Measurements from ENCODE around the gene SLC17A6.

Gene SLC17A6

DNA sequence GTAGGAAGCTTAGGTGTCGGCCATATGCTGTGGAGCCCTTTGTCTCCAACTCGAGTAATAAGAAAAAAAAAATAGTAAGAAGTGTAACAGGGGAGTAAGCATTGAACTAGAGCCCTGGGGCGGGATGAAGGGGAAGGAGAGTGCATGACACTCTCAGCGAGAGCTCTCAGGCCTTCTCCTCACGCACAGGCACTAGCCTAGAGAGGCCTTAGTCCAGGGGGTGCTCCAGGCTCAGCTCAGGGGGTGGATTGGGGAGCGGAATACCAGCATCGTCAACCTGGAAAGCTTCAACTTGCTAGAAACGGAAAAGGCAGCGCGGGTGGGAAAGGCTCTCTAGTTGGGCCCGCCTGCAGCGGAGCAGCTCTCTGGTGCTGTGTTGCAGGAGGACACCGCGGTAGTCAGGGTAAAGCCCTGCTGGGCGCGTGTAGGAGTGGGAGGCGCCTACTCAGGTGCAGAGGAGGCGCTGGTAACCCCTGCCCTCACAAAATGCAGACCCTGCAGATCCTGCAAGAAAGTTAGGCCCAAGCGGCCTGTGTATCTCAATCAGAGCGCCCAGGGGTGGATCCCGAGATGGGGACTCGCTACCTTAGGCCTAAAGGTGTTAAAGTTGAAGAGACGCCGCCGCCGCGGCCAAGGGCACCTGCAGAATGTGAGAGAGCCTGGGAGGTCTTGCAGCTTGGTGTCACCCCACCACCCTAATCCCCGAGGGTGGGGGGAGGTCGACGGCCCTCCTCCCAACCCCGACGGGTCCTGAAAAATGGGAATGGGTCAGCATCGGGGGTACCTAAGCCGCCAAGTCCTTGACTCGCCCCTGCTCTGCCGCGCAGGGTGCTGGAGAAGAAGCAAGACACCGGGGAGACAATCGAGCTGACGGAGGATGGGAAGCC lies 2.8 kb downstream of the SLC17A6 start:
- Histone ChIP-seq H2BK120ac (ENCODE audit: low read depth, low read length) (no peak overlapping the region), H3K14ac (ENCODE audit: low read length) (no peak overlapping the region), H3K4me1 (ENCODE audit: control insufficient read depth in 2 of 2, insufficient read depth in 1 of 2, low read depth in 1 of 2, low read length in 2 of 2) (peaks cover 0 to 9% of the 10 kb centered on the region in 2 donors), H2AK5ac (ENCODE audit: low read depth, low read length) (peak overlapping the region; percentile 56), H4K8ac (ENCODE audit: low read depth, low read length) (no peak overlapping the region), H2BK5ac (ENCODE audit: low read length) (no peak overlapping the region), H2BK15ac (ENCODE audit: low read length) (no peak overlapping the region), H2AFZ (ENCODE audit: low read length) (no peak overlapping the region), H3K9ac (ENCODE audit: low read depth, low read length, poor library complexity) (peak overlapping the region; percentile 77), H4K91ac (ENCODE audit: low read depth, low read length, poor library complexity) (no peak overlapping the region), H3K18ac (ENCODE audit: low read length) (peak overlapping the region; percentile 48), H3K9me3 (replicated peaks in 1 of 2; ENCODE audit: control insufficient read depth in 2 of 2, insufficient read depth in 1 of 2, low read depth in 1 of 2, low read length in 2 of 2) (peaks cover 5 to 10% of the 10 kb centered on the region in 2 donors), H3K4ac (ENCODE audit: low read length) (no peak overlapping the region), H2BK12ac (ENCODE audit: low read length) (no peak overlapping the region), H3K79me1 (ENCODE audit: low read depth, low read length) (no peaks in the 10 kb centered on the region), H3K4me2 (ENCODE audit: insufficient read depth, low read length, poor library complexity, severe bottlenecking) (peak overlapping the region; percentile 40), H3K23ac (ENCODE audit: low read depth, low read length, poor library complexity) (no peak overlapping the region), H3K27ac (replicated peaks; ENCODE audit: low read length) (no peak overlapping the region), H3K36me3 (replicated peaks in 1 of 2; ENCODE audit: control insufficient read depth in 2 of 2, insufficient read depth in 2 of 2, low read length in 2 of 2) (no peaks in the 10 kb centered on the region), H3K27me3 (ENCODE audit: control insufficient read depth in 3 of 3, insufficient read depth in 3 of 3, low read depth in 1 of 3, low read length in 3 of 3) (peaks cover 31 to 81% (median 62%) of the 10 kb centered on the region in 3 experiments), H3K4me3 (ENCODE audit: low read length in 2 of 2) (no peak overlapping the region)
- no CpG with 5 or more reads among the region's 40 CpGs for WGBS, 2 donors (ENCODE audit: extremely low coverage in 2 of 2, insufficient read length in 2 of 2, insufficient replicate concordance in 1 of 2)
- no peak for DNase-seq (ENCODE audit: low spot score)

DNA sequence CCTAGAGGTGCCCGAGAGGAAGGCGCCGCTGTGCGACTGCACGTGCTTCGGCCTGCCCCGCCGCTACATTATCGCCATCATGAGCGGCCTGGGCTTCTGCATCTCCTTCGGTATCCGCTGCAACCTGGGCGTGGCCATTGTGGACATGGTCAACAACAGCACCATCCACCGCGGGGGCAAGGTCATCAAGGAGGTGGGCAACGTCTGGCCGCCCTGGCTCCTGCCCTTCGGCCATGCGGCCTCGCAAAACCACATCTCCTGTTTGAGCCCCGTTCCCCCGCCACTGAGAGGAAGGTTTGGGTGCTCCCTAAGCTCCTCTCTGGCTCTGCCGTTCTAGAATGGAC lies 3.4 kb downstream of the SLC17A6 start:
- DNase-seq (ENCODE audit: low spot score): no peak
- Histone ChIP-seq H3K27me3 (ENCODE audit: control insufficient read depth in 3 of 3, insufficient read depth in 3 of 3, low read depth in 1 of 3, low read length in 3 of 3) (peaks cover 31 to 87% (median 62%) of the 10 kb centered on the region in 3 experiments), H3K4me3 (ENCODE audit: low read length in 2 of 2) (no peak overlapping the region), H3K36me3 (replicated peaks in 1 of 2; ENCODE audit: control insufficient read depth in 2 of 2, insufficient read depth in 2 of 2, low read length in 2 of 2) (no peaks in the 10 kb centered on the region), H3K79me1 (ENCODE audit: low read depth, low read length) (no peaks in the 10 kb centered on the region), H2AK5ac (ENCODE audit: low read depth, low read length) (no peak overlapping the region), H2BK5ac (ENCODE audit: low read length) (no peak overlapping the region), H4K8ac (ENCODE audit: low read depth, low read length) (no peak overlapping the region), H3K4me2 (ENCODE audit: insufficient read depth, low read length, poor library complexity, severe bottlenecking) (peak overlapping the region; percentile 12), H3K23ac (ENCODE audit: low read depth, low read length, poor library complexity) (peak overlapping the region; percentile 61), H3K4ac (ENCODE audit: low read length) (no peak overlapping the region), H2BK15ac (ENCODE audit: low read length) (no peak overlapping the region), H3K4me1 (ENCODE audit: control insufficient read depth in 2 of 2, insufficient read depth in 1 of 2, low read depth in 1 of 2, low read length in 2 of 2) (peaks cover 0 to 9% of the 10 kb centered on the region in 2 donors), H2BK120ac (ENCODE audit: low read depth, low read length) (no peak overlapping the region), H3K18ac (ENCODE audit: low read length) (no peak overlapping the region), H3K9ac (ENCODE audit: low read depth, low read length, poor library complexity) (no peak overlapping the region), H4K91ac (ENCODE audit: low read depth, low read length, poor library complexity) (no peak overlapping the region), H3K27ac (replicated peaks; ENCODE audit: low read length) (no peak overlapping the region), H2BK12ac (ENCODE audit: low read length) (no peak overlapping the region), H3K9me3 (replicated peaks in 1 of 2; ENCODE audit: control insufficient read depth in 2 of 2, insufficient read depth in 1 of 2, low read depth in 1 of 2, low read length in 2 of 2) (peaks cover 5 to 10% of the 10 kb centered on the region in 2 donors), H2AFZ (ENCODE audit: low read length) (no peak overlapping the region), H3K14ac (ENCODE audit: low read length) (no peak overlapping the region)
- WGBS, 2 donors (ENCODE audit: extremely low coverage in 2 of 2, insufficient read length in 2 of 2, insufficient replicate concordance in 1 of 2): no CpG with 5 or more reads among the region's 23 CpGs

DNA sequence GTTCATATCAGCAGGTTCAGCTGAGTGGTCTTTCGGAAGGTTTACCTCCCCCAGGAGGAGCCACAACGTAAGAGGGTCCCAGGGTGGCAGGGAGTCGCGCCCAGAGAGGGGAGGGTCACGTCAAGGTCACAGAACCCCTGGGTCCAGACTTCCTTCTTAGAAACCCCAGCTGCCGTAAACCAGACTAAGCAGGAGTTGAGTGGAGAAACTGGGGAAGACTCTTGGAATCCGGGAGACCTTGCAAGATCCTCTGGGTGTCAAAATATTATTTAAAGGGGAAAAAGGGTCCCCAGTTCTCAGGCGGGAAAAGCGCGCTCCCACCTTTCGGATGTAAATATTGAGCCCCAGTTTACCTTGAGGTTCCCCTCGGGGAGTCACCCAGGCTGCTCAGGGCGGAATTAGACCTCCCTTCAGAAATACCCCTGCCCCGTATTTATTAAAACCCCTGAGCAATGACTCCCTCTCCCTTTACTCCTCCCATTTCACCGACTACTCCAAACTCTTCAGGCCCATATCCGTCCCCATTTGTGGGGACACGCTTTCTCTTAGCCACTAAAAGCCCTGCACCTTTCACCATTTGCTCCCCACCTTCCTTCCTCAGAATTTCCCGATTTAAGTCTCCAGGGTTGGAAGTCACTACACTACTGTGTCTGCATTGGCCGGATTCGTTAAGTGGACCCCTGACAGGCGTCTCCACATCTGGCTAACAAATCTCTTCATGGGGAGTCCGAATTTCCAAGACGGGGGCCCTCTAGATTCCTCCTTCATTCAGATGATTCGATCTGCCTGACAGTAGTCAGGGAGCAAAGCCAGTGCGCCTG lies 4.2 kb downstream of the SLC17A6 start:
- Histone ChIP-seq H2BK120ac (ENCODE audit: low read depth, low read length) (no peak overlapping the region), H4K8ac (ENCODE audit: low read depth, low read length) (no peak overlapping the region), H3K27me3 (ENCODE audit: control insufficient read depth in 3 of 3, insufficient read depth in 3 of 3, low read depth in 1 of 3, low read length in 3 of 3) (peaks cover 31 to 87% (median 62%) of the 10 kb centered on the region in 3 experiments), H3K79me1 (ENCODE audit: low read depth, low read length) (no peaks in the 10 kb centered on the region), H3K4me2 (ENCODE audit: insufficient read depth, low read length, poor library complexity, severe bottlenecking) (no peak overlapping the region), H2BK12ac (ENCODE audit: low read length) (no peak overlapping the region), H3K36me3 (replicated peaks in 1 of 2; ENCODE audit: control insufficient read depth in 2 of 2, insufficient read depth in 2 of 2, low read length in 2 of 2) (no peaks in the 10 kb centered on the region), H3K14ac (ENCODE audit: low read length) (no peak overlapping the region), H3K9me3 (replicated peaks in 1 of 2; ENCODE audit: control insufficient read depth in 2 of 2, insufficient read depth in 1 of 2, low read depth in 1 of 2, low read length in 2 of 2) (peaks cover 5 to 10% of the 10 kb centered on the region in 2 donors), H3K9ac (ENCODE audit: low read depth, low read length, poor library complexity) (no peak overlapping the region), H3K18ac (ENCODE audit: low read length) (no peak overlapping the region), H3K27ac (replicated peaks; ENCODE audit: low read length) (no peak overlapping the region), H3K23ac (ENCODE audit: low read depth, low read length, poor library complexity) (no peak overlapping the region), H2BK5ac (ENCODE audit: low read length) (no peak overlapping the region), H3K4me1 (ENCODE audit: control insufficient read depth in 2 of 2, insufficient read depth in 1 of 2, low read depth in 1 of 2, low read length in 2 of 2) (peaks cover 0 to 9% of the 10 kb centered on the region in 2 donors), H2BK15ac (ENCODE audit: low read length) (no peak overlapping the region), H3K4me3 (ENCODE audit: low read length in 2 of 2) (no peak overlapping the region), H4K91ac (ENCODE audit: low read depth, low read length, poor library complexity) (no peak overlapping the region), H2AFZ (ENCODE audit: low read length) (no peak overlapping the region), H3K4ac (ENCODE audit: low read length) (no peak overlapping the region), H2AK5ac (ENCODE audit: low read depth, low read length) (no peak overlapping the region)
- DNase-seq (ENCODE audit: low spot score): no peak
- no CpG with 5 or more reads among the region's 25 CpGs for WGBS, 2 donors (ENCODE audit: extremely low coverage in 2 of 2, insufficient read length in 2 of 2, insufficient replicate concordance in 1 of 2)

DNA sequence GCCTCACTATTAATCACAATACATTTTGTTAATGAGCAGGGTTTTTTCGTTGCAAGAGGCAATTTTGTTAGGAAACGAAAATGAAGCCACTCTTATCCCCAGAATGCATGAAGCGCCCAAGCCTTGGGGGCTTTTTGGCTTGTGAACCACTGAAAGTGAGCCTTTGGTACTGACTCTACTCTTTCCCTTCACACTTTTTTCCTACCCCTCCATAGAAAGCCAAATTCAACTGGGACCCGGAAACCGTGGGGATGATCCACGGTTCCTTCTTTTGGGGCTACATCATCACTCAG lies 4.8 kb downstream of the SLC17A6 start:
- Histone ChIP-seq H3K27ac (replicated peaks; ENCODE audit: low read length) (no peak overlapping the region), H3K9me3 (replicated peaks in 1 of 2; ENCODE audit: control insufficient read depth in 2 of 2, insufficient read depth in 1 of 2, low read depth in 1 of 2, low read length in 2 of 2) (peaks cover 5 to 10% of the 10 kb centered on the region in 2 donors), H2BK12ac (ENCODE audit: low read length) (no peak overlapping the region)

More for the DNA sequence above, 4.8 kb downstream of the SLC17A6 start:
- no peak overlapping the region for H2BK5ac ChIP-seq (ENCODE audit: low read length)
- no peak overlapping the region for H3K4me3 ChIP-seq (ENCODE audit: low read length in 2 of 2)
- peaks cover 0 to 9% of the 10 kb centered on the region in 2 donors for H3K4me1 ChIP-seq (ENCODE audit: control insufficient read depth in 2 of 2, insufficient read depth in 1 of 2, low read depth in 1 of 2, low read length in 2 of 2)
- no peak overlapping the region for H3K14ac ChIP-seq (ENCODE audit: low read length)
- H2BK120ac ChIP-seq (ENCODE audit: low read depth, low read length): no peak overlapping the region
- H3K18ac ChIP-seq (ENCODE audit: low read length): no peak overlapping the region
- no peak overlapping the region for H3K23ac ChIP-seq (ENCODE audit: low read depth, low read length, poor library complexity)
- no peak overlapping the region for H4K91ac ChIP-seq (ENCODE audit: low read depth, low read length, poor library complexity)
- no peak overlapping the region for H4K8ac ChIP-seq (ENCODE audit: low read depth, low read length)
- no peak overlapping the region for H2AK5ac ChIP-seq (ENCODE audit: low read depth, low read length)
- no CpG with 5 or more reads among the region's 6 CpGs for WGBS, 2 donors (ENCODE audit: extremely low coverage in 2 of 2, insufficient read length in 2 of 2, insufficient replicate concordance in 1 of 2)
- H3K36me3 ChIP-seq (replicated peaks in 1 of 2; ENCODE audit: control insufficient read depth in 2 of 2, insufficient read depth in 2 of 2, low read length in 2 of 2): no peaks in the 10 kb centered on the region
- peaks cover 31 to 85% (median 58%) of the 10 kb centered on the region in 3 experiments for H3K27me3 ChIP-seq (ENCODE audit: control insufficient read depth in 3 of 3, insufficient read depth in 3 of 3, low read depth in 1 of 3, low read length in 3 of 3)
- H3K79me1 ChIP-seq (ENCODE audit: low read depth, low read length): no peaks in the 10 kb centered on the region
- no peak overlapping the region for H2AFZ ChIP-seq (ENCODE audit: low read length)
- peak overlapping the region; percentile 39 for H3K4me2 ChIP-seq (ENCODE audit: insufficient read depth, low read length, poor library complexity, severe bottlenecking)
- no peak overlapping the region for H3K4ac ChIP-seq (ENCODE audit: low read length)
- no peak overlapping the region for H2BK15ac ChIP-seq (ENCODE audit: low read length)
- H3K9ac ChIP-seq (ENCODE audit: low read depth, low read length, poor library complexity): no peak overlapping the region
- no peak for DNase-seq (ENCODE audit: low spot score)

Data from neuronal stem cell (in vitro differentiated cells).